ENCODE results near the gene C21orf58.
A peak's percentile ranks its signal among the peaks of the same experiment; 100 is the strongest.

C21orf58 gene

DNA sequence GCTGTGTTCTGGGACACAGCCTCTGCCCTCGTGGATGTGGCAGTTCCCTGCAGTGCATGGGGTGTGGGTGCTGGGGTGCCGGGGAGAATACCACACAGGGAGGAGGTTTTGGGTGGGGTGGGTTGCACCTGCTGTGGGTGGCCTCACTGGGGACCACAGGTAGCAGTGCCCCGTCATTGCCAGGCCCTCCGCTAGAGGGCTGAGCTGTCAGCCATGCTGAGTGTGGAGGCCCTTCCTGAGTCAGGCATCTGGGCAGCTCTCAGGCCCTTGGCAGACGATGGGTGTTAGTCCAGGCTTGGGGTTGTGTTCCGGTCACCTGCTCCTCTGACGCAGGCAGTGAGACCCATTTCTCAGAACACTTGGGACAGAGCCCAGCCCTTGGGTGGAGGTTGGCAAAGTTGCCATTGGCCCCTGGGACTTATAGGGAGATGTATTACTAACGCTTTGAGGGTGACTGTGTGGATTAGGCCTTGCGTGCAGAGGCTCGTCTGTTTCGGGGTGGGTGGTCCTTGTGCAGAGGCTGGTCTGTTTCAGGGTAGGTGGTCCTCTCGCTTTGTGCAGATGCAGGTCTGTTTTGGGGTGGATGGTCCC is 24.2 kb upstream of the C21orf58 start:
- DNase-seq (ENCODE audit: low read depth), result no peak
- TF ChIP-seq, protein P1, sequence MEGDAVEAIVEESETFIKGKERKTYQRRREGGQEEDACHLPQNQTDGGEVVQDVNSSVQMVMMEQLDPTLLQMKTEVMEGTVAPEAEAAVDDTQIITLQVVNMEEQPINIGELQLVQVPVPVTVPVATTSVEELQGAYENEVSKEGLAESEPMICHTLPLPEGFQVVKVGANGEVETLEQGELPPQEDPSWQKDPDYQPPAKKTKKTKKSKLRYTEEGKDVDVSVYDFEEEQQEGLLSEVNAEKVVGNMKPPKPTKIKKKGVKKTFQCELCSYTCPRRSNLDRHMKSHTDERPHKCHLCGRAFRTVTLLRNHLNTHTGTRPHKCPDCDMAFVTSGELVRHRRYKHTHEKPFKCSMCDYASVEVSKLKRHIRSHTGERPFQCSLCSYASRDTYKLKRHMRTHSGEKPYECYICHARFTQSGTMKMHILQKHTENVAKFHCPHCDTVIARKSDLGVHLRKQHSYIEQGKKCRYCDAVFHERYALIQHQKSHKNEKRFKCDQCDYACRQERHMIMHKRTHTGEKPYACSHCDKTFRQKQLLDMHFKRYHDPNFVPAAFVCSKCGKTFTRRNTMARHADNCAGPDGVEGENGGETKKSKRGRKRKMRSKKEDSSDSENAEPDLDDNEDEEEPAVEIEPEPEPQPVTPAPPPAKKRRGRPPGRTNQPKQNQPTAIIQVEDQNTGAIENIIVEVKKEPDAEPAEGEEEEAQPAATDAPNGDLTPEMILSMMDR (IDR thresholded peaks at IDR 0.05; ENCODE audit: low read depth, low read length, missing control alignments), result peak; percentile 67

DNA sequence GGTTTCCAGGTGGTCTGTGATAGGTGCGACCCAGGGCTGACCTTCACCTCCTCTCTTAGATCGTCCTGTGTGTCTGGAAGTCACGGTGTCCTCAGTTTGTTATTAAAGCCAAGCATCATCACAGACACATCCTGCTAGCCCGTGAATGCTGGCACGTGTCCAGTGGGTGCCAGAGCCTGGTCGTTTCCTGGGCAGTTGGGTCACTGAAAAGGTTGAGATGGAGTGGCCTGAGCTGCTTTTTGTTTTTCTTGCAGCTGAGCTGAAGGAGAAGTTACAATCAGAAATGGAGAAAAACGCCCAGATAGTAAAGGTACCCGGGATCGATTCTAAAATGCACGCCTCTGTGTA is 23.5 kb upstream of the C21orf58 start:
- no peak overlapping the region for H3K4me3 ChIP-seq (ENCODE audit: low read depth, low read length)
- TF ChIP-seq, protein P1 (IDR thresholded peaks at IDR 0.05; ENCODE audit: low read depth, low read length, missing control alignments), result no peak
- DNase-seq (ENCODE audit: low read depth), result no peak

More for the DNA sequence above, 24.2 kb upstream of the C21orf58 start:
- no peak overlapping the region for H3K4me3 ChIP-seq (ENCODE audit: low read depth, low read length)

DNA sequence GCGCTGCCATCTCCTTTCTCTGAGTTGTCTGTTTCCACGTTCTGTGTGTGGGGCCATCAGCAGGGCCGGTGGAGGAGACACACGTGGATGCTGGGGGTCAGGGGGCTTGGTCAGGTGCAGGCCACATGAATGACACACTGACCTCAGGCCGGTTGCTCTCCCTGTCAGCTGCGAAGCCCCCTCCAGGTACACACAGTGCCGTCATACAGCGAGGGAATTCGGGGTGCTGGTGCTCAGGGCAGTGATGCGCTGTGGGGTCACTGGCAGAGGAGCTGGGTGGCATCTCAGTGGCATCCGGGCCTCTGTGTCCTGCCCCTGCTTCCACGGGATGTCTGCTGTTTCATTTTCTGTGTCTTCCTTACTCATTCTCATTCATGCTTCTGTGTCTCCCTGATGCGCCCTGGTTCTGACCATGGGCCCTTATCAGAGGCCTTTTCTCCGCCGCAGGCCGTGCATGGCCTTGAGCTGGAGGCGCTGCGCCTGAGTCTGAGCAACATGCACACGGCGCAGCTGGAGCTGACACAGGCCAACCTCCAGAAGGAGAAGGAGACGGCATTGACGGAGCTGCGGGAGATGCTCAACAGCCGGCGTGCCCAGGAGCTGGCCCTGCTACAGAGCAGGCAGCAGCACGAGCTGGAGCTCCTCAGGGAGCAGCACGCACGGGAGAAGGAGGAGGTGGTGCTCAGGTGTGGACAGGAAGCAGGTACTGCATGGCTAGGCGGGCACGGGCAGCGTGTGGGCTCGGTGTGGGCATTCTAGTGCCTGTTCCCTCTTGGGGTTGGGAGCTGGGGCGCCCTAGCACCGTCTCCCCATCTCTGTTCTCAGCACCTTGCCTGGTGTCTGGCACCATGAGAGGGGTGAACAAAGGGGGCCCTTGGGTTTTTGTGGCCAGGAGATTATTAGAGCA is 22.9 kb upstream of the C21orf58 start:
- TF ChIP-seq, protein P1 (IDR thresholded peaks at IDR 0.05; ENCODE audit: low read depth, low read length, missing control alignments), result no peak
- no peak for DNase-seq (ENCODE audit: low read depth)
- H3K4me3 ChIP-seq (ENCODE audit: low read depth, low read length), result no peak overlapping the region

DNA sequence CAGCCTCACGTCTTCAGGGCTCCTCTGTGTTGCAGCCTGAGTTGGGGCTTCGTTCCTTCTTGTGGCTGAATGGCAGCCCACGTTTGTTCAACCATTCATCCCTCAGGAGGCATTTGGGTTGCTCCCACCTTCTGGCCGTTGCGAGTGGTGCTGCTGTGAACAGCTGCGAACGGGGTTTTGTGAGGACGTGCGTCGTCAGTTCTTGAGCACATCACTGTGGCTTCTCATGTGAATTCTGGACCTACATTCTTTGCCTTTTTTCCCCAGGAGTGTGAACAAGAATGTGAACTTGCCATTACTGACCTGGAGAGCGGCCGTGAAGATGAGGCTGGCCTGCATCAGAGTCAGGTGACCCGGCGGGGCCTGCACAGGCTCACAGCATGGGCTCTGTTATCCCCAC is 22.2 kb upstream of the C21orf58 start:
- DNase-seq (ENCODE audit: low read depth), result no peak
- H3K4me3 ChIP-seq (ENCODE audit: low read depth, low read length), result no peak overlapping the region
- TF ChIP-seq, protein P1 (IDR thresholded peaks at IDR 0.05; ENCODE audit: low read depth, low read length, missing control alignments), result no peak

DNA sequence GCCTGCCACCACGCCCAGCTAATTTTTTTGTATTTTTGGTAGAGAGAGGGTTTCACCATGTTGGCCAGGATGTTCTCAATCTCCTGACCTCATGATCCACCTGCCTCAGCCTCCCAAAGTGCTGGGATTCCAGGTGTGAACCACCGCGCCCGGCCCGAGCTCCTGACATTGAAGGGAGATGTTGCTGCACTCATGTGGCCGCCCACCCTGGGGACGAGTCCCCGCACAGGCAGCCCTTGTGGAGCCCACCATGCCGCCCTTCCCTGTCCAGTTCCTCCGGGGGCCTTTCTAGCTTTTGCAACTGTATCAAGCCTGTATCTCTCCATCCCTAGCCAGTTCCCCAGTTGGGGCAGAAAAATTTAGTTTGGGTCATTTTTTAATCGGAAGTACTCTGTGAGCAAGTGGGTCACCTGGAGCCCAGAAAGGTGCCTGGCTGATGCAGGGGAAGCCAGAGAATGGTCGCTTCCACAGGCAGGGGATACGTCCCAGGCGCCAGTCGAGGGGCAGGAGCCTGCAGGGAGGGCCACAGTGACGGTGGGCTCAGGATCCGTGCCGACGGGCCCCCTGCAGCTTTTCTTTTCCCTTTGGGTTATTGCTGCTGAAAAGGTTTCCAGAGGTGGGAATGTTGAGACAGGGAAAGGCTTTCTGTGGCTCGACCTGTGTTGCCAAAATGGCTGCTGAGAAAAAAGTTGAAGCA is 20.7 kb upstream of the C21orf58 start:
- no peak for DNase-seq (ENCODE audit: low read depth)
- TF ChIP-seq, protein P1 (IDR thresholded peaks at IDR 0.05; ENCODE audit: low read depth, low read length, missing control alignments), result no peak
- no peak overlapping the region for H3K4me3 ChIP-seq (ENCODE audit: low read depth, low read length)

DNA sequence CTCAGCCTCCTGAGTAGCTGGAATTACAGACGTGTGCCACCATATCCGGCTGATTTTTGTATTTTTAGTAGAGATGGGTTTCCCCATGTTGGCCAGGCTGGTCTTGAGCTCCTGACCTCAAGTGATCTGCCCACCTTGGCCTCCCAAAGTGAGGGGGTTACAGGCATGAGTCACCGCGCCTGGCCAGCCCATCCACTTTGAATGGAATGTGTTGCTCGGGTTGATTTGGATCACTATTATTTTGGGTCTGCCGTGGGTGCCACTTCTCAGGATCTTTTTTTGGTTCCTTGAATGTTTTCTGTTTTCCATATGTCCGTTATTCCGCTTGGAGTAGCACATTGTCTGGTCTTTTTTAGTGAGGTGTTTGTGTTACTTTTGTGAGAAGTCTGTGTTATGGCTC is 17.3 kb upstream of the C21orf58 start:
- TF ChIP-seq, protein P1 (IDR thresholded peaks at IDR 0.05; ENCODE audit: low read depth, low read length, missing control alignments), result no peak
- H3K4me3 ChIP-seq (ENCODE audit: low read depth, low read length), result no peak overlapping the region
- no peak for DNase-seq (ENCODE audit: low read depth)

All from GM12864 (cell line).